Cardiac fibroblast (primary cell): ENCODE data around the gene SAG.

Experiments
- DNase-seq, 2 donors: peaks; one replicate each; pipeline versions ENCODE4 v3.0.0 to v3.0.0-alpha.2; 2010; ENCODE audit warnings: low read depth in 2 of 2
- H3K4me3 ChIP-seq, 2 donors: replicated peaks in 1 of 2; 1 replicate in 1 of 2; 2 replicates in 1 of 2; pipeline ENCODE4 v1.5.1; 2011; ENCODE audit warnings: low read depth in 2 of 2, low read length in 2 of 2, mild to moderate bottlenecking in 2 of 2, moderate library complexity in 1 of 2
- TF ChIP-seq, protein P1 (sequence below): IDR thresholded peaks from one replicate; pipeline ENCODE4 v1.5.1; 2011; ENCODE audit warnings: low read depth, mild to moderate bottlenecking, low read length, inconsistent platforms

SAG gene

GRCh38 chr2:233263045-233263570 lies 44.5 kb upstream of the SAG start:
- H3K4me3 ChIP-seq = no peak overlapping the region
- TF ChIP-seq, protein P1, sequence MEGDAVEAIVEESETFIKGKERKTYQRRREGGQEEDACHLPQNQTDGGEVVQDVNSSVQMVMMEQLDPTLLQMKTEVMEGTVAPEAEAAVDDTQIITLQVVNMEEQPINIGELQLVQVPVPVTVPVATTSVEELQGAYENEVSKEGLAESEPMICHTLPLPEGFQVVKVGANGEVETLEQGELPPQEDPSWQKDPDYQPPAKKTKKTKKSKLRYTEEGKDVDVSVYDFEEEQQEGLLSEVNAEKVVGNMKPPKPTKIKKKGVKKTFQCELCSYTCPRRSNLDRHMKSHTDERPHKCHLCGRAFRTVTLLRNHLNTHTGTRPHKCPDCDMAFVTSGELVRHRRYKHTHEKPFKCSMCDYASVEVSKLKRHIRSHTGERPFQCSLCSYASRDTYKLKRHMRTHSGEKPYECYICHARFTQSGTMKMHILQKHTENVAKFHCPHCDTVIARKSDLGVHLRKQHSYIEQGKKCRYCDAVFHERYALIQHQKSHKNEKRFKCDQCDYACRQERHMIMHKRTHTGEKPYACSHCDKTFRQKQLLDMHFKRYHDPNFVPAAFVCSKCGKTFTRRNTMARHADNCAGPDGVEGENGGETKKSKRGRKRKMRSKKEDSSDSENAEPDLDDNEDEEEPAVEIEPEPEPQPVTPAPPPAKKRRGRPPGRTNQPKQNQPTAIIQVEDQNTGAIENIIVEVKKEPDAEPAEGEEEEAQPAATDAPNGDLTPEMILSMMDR = no peak

GRCh38 chr2:233264667-233265066 lies 42.9 kb upstream of the SAG start:
- H3K4me3 ChIP-seq = no peak overlapping the region
- TF ChIP-seq, protein P1 = no peak
- DNase-seq = no peak

More at GRCh38 chr2:233263045-233263570, 44.5 kb upstream of the SAG start:
- DNase-seq = no peak

DNA sequence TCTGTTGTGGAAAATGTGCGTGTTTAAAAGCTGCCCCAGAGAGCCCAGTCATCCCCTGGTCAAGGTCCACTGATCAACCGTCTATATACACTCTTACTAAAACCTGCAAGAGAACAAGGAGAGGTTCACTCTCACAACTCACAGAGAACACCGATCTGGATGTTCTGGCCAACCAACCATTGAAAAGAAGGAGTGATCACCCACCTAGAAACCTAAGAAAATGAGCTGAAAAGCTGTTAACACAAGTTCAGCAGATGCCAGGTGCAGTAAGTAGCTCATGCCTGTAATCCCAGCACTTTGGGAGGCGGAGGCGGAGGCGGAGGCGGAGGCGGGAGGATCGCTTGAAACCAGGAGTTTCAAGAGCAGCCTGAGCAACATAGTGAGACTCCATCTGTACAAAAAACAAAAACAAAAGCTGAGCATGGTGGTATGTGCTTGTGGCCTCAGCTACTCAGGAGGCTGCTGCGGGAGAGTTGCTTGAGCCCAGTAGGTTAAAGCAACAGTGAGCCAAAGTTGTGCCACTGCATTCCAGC lies 41.7 kb upstream of the SAG start:
- TF ChIP-seq, protein P1 = no peak
- H3K4me3 ChIP-seq = no peak overlapping the region
- no peak for DNase-seq

DNA sequence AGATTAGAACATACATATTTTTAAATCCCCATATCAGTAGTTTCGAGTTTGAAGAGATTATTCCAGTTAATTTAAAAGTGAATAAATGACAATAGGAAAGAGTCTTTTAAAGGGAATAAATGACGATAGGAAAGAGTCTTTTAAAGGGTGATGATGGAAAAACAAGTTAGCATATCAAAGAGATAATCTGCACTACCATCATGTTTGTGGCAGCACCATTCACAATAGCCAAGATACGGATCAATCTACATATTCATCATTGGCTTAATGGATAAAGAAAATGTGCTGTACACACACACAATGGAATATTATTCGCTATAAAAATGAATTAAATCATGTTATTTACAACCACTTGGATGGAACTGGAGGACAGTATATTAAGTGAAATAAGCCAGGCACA lies 41.1 kb upstream of the SAG start:
- TF ChIP-seq, protein P1 = no peak
- DNase-seq = no peak
- H3K4me3 ChIP-seq = no peak overlapping the region

DNA sequence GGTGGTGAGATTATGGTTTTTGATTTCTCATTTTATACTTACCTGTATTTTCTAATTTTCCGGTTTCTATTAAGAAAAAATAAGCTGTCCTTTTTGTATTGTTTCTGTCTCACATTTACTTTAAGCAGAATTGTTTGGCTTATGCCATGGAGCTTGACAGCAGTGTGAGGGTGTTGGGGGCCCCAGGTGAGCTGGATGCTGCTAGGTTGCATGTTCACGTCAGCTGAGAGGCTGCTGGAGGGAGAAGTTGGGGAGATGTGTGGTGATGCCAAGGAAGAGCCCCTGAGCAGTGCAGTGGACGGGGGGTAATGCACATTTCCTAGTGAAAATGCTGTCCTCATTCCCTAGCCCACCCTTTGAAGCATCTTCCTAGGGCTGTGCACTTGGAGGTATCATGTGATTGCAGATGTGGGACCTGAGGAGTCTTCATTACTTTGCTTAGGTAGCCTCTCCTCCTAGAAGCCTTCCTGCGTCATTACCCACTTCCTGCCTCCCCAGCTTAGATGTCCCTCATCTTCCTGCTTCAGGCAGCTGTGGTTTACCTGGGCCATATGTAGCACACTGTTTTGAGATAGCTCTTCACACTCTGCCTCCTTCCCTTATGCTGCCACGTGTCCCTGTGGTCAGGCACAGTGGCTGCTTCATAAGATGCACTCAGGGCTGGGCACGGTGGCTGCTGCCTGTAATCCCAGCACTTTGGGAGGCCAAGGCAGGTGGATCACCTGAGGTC lies 39.9 kb upstream of the SAG start:
- DNase-seq = no peak
- TF ChIP-seq, protein P1 = no peak
- H3K4me3 ChIP-seq = no peak overlapping the region

DNA sequence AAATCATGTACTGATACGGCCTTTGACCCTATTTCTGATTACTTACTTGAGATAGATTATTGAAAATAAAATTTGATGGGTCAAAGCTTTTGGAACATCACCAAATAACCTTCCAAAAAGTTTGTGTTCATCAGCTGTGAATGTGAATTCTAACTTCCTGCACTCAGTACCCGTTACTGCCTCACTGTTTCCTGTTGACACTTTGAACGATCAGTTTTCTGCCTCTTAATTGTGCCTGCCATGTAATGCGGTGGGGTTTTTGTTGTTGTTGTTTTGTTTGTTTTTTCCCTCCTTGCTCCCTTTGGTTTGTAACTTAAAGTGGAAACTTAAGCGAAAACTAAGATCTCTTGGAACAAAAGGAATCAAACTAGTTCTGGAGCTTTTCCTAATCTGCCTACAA lies 37.2 kb upstream of the SAG start:
- no peak overlapping the region for H3K4me3 ChIP-seq
- TF ChIP-seq, protein P1 = no peak
- DNase-seq = no peak
